WTC11 (cell line): Measurements from ENCODE around the gene A1CF. TPM values are rescaled to one million over a fixed set of nuclear protein-coding genes. Genes with fewer than 3 reads are reported as not detected.

Experiments used
- ATAC-seq: fragments of 200-7000 bp; cut with Tn5 transposase; 2 replicates; pipeline ENCODE4 v1.10.0; 2021; ENCODE audit warnings: mild to moderate bottlenecking, moderate library complexity
- CTCF ChIA-PET: fragments of 300-600 bp; sonication (Branson Sonifier 250); formaldehyde crosslinking; loops from one replicate; lab custom pipeline; 2021; ENCODE audit warnings: antibody characterized with exemption; lab: Charles Lee
- POLR2A ChIA-PET: fragments of 350-600 bp; sonication (Branson Sonifier 250); formaldehyde crosslinking; loops from one replicate; lab custom pipeline; 2021; ENCODE audit warnings: antibody characterized with exemption; lab: Charles Lee
- DNase-seq: peaks from one replicate; pipeline ENCODE4 v3.0.0; 2021; ENCODE audit warnings: low spot score
- H3K27ac Mint-ChIP-seq: 2 replicates; pipeline ENCODE4 v1.8.0; 2021; ENCODE audit warnings: mixed read lengths
- H3K27me3 Mint-ChIP-seq: 2 replicates; pipeline ENCODE4 v1.8.0; 2021; ENCODE audit warnings: low read depth, mild to moderate bottlenecking, moderate library complexity, mixed read lengths
- H3K36me3 Mint-ChIP-seq: 2 replicates; pipeline ENCODE4 v1.8.0; 2021; ENCODE audit warnings: mixed read lengths
- H3K4me1 Mint-ChIP-seq: 2 replicates; pipeline ENCODE4 v1.8.0; 2022; ENCODE audit warnings: mixed read lengths
- H3K4me3 Mint-ChIP-seq: 2 replicates; pipeline ENCODE4 v1.8.0; 2021; ENCODE audit warnings: mild to moderate bottlenecking, moderate library complexity, mixed read lengths
- H3K9me3 Mint-ChIP-seq: 2 replicates; pipeline ENCODE4 v1.8.0; 2021; ENCODE audit warnings: mixed read lengths
- CDX4 ChIP-seq: fragments of 250-450 bp; sonication (Bioruptor Pico); IDR thresholded peaks from 2 replicates; pipeline ENCODE4 v1.9.0; 2021; ENCODE audit warnings: moderate library complexity, mild to moderate bottlenecking, inconsistent platforms, borderline replicate concordance
- EMX1 ChIP-seq: fragments of 250-450 bp; sonication (Bioruptor Pico); IDR thresholded peaks from 2 replicates; pipeline ENCODE4 v1.8.0; 2021; ENCODE audit warnings: mild to moderate bottlenecking
- ETV6 ChIP-seq: sonication (generic); formaldehyde crosslinking; IDR thresholded peaks from 2 replicates; pipeline ENCODE4 v1.8.1; 2022; ENCODE audit warnings: mild to moderate bottlenecking, missing genetic modification reagents
- MLX ChIP-seq: sonication (generic); formaldehyde crosslinking; IDR thresholded peaks from 2 replicates; pipeline ENCODE4 v1.8.1; 2023; ENCODE audit warnings: mild to moderate bottlenecking, missing genetic modification reagents, moderate library complexity
- MXD4 ChIP-seq: fragments of 250-450 bp; sonication (Bioruptor Pico); IDR thresholded peaks from 2 replicates; pipeline ENCODE4 v1.8.0; 2021; ENCODE audit warnings: mild to moderate bottlenecking, moderate library complexity, borderline replicate concordance
- MYBL2 ChIP-seq: sonication (generic); formaldehyde crosslinking; IDR thresholded peaks from 2 replicates; pipeline ENCODE4 v1.8.1; 2023; ENCODE audit warnings: mild to moderate bottlenecking, moderate library complexity, missing genetic modification reagents
- NFATC4 ChIP-seq: fragments of 250-450 bp; sonication (Bioruptor Pico); IDR thresholded peaks from 2 replicates; pipeline ENCODE4 v1.9.0; 2021; ENCODE audit warnings: mild to moderate bottlenecking
- NR3C1 ChIP-seq: sonication (generic); formaldehyde crosslinking; conservative IDR thresholded peaks from 2 replicates; pipeline ENCODE4 v1.8.1; 2023; ENCODE audit warnings: low read depth, mild to moderate bottlenecking, missing genetic modification reagents
- PRDM15 ChIP-seq: sonication (generic); formaldehyde crosslinking; IDR thresholded peaks from 2 replicates; pipeline ENCODE4 v1.8.0; 2022; ENCODE audit warnings: missing genetic modification reagents
- SMAD3 ChIP-seq: sonication (generic); formaldehyde crosslinking; IDR thresholded peaks from 2 replicates; pipeline ENCODE4 v1.8.0; 2022; ENCODE audit warnings: missing genetic modification reagents, mild to moderate bottlenecking, borderline replicate concordance
- SOX15 ChIP-seq: fragments of 250-450 bp; sonication (Bioruptor Pico); IDR thresholded peaks from 2 replicates; pipeline ENCODE4 v1.9.0; 2021; ENCODE audit warnings: mild to moderate bottlenecking
- ZNF416 ChIP-seq: fragments of 250-450 bp; sonication (Bioruptor Pico); IDR thresholded peaks from 2 replicates; pipeline ENCODE4 v1.9.0; 2021; ENCODE audit warnings: mild to moderate bottlenecking, inconsistent platforms
- ZNF671 ChIP-seq: fragments of 250-450 bp; sonication (Bioruptor Pico); IDR thresholded peaks from 2 replicates; pipeline ENCODE4 v1.8.0; 2021; ENCODE audit warnings: mild to moderate bottlenecking
- total RNA-seq: library from RNA; stranded (reverse); gene quantifications from 3 replicates; pipeline ENCODE4 v1.2.3, GENCODE V29; 2021
- TF ChIP-seq, protein P1 (sequence below): fragments of 250-450 bp; sonication (Bioruptor Pico); conservative IDR thresholded peaks from 2 replicates; pipeline ENCODE4 v1.9.0; 2021; ENCODE audit warnings: mild to moderate bottlenecking

Gene A1CF
- total RNA-seq, 1 experiment from 2014 or later = 0.07 TPM

DNA sequence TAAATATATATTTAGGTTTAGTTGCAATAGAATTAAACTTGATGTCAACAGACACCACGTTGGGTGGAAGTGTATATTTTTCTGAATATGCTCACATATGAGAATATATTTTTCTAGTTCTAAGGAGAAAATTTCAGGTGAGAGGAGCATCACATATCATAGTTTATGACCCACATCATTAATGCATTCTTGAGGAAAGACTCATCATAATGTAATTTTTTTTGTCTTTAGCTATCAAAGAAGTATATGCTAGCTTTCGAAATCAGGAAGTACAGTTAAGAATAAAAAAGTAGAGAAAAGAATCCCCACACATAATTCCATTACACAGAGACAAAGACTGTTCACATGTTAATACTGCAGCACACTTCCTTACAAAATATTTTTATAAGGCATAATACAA, 30.4 kb downstream of the A1CF start (continued):
- TF ChIP-seq PRDM15 (CRISPR knock-in tag) (no peak), ZNF671 (no peak), MXD4 (CRISPR knock-in tag) (no peak), CDX4 (no peak), MYBL2 (CRISPR knock-in tag) (no peak), ETV6 (CRISPR knock-in tag) (no peak), EMX1 (CRISPR knock-in tag) (no peak), NFATC4 (CRISPR knock-in tag) (no peak)
- TF ChIP-seq, all 79 proteins: peak for 0

DNA sequence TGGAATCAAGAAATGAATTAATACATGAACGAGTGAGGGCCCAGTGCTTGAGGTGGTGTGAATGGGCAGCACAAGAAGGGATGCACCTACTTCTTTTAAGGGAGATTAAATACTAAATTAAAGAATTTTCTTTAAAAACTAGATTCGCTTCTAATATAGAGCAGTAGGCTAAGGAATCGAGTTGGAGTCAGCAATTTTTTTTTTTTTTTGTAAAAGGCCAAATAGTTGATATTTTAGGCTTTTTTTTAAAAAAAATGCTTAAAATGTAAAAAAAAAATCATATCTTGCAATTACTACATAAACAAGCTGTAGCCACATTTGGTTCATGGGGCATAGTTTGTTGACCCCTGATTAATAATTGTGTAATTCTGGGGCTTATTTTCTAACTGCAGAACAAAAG, 31.9 kb downstream of the A1CF start:
- ATAC-seq (no peak), DNase-seq (no peak)
- Mint-ChIP-seq H3K27ac (no peak overlapping the region), H3K27me3 (no peaks in the 10 kb centered on the region; the same call in 1 of the 2 replicates), H3K9me3 (no peaks in the 10 kb centered on the region)
- TF ChIP-seq MLX = no peak
- TF ChIP-seq, protein P1, sequence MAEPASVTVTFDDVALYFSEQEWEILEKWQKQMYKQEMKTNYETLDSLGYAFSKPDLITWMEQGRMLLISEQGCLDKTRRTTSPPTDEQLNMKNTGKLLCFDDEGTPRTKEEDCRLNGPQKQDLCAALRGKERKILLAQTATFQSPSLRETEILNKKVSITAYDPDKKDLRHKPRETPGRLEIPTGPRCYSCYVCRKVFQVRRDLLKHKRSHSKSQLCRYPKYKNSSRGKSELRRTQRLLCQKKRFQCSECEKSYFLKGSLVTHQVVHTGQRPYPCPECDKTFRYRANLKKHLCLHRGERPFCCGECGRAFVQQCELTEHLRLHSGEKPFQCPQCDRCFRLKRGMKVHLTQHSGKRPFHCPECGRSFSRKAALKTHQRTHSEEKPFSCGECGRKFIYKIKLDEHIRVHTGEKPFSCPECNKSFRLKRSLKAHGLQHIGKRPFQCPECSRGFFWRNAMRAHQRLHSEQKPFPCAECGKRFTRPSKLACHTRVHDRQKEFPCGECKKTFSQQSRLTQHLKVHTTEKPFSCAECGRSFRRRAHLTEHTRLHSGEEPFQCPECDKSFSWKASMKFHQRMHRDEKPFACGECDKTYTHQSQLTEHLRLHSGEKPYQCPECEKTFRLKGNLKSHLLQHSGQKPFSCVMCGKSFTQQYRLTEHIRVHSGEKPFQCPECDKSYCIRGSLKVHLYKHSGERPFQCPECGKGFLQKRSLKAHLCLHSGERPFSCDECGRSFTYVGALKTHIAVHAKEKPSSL (CRISPR knock-in tag) = no peak
- TF ChIP-seq NR3C1 = no peak
- TF ChIP-seq, all 79 proteins: peak for 0
- CTCF ChIA-PET = no interaction called here
- H3K36me3 Mint-ChIP-seq = no peaks in the 10 kb centered on the region
- no peak overlapping the region for H3K4me3 Mint-ChIP-seq
- H3K4me1 Mint-ChIP-seq = peaks cover 18% of the 10 kb centered on the region
- POLR2A ChIA-PET = no interaction called here

- H3K27me3 Mint-ChIP-seq = no peaks in the 10 kb centered on the region; the same call in 1 of the 2 replicates
- CTCF ChIA-PET = interaction anchor here (1.0 kb wide), 1 partner anchor 14 kb away, joined by 3 read pairs; no protein-coding TSS in a partner anchor
- TF ChIP-seq ZNF416 (CRISPR knock-in tag) = no peak
- TF ChIP-seq SOX15 (CRISPR knock-in tag) = no peak
- TF ChIP-seq SMAD3 = no peak
- no peaks in the 10 kb centered on the region for H3K9me3 Mint-ChIP-seq
- ATAC-seq = no peak
- peaks cover 10% of the 10 kb centered on the region for H3K4me1 Mint-ChIP-seq
- DNase-seq = no peak
- POLR2A ChIA-PET = no interaction called here
- H3K36me3 Mint-ChIP-seq = no peaks in the 10 kb centered on the region
- H3K27ac Mint-ChIP-seq = no peak overlapping the region
- H3K4me3 Mint-ChIP-seq = no peak overlapping the region
Observed at GRCh38 chr10:50851884-50852671, 33.3 kb downstream of the A1CF start.
